Activated naive CD8-positive, alpha-beta T cell treated with anti-CD3 and anti-CD28 coated beads for 36 hours (primary cell): ENCODE results near the gene GPR39. TPM values are rescaled to one million over a fixed set of nuclear protein-coding genes. Genes with fewer than 3 reads are reported as not detected.

Experiments
- DNase-seq: peaks from one replicate; pipeline ENCODE4 v3.0.0; 2021
- H3K27ac Mint-ChIP-seq: one replicate; pipeline ENCODE4 v1.8.0; 2022; ENCODE audit warnings: mild to moderate bottlenecking, moderate library complexity, mixed read lengths
- H3K27me3 Mint-ChIP-seq: one replicate; pipeline ENCODE4 v1.8.0; 2022; ENCODE audit warnings: mild to moderate bottlenecking, mixed read lengths
- H3K36me3 Mint-ChIP-seq: one replicate; pipeline ENCODE4 v1.8.0; 2021; ENCODE audit warnings: mild to moderate bottlenecking, mixed read lengths
- H3K4me1 Mint-ChIP-seq: one replicate; pipeline ENCODE4 v1.8.0; 2021; ENCODE audit warnings: mixed read lengths
- H3K4me3 Mint-ChIP-seq: one replicate; pipeline ENCODE4 v1.8.0; 2022; ENCODE audit warnings: mild to moderate bottlenecking, moderate library complexity, mixed read lengths
- H3K9me3 Mint-ChIP-seq: one replicate; pipeline ENCODE4 v1.8.0; 2022; ENCODE audit warnings: mixed read lengths
- total RNA-seq, 2 experiments: library from RNA; stranded (reverse); gene quantifications; one replicate each; pipeline ENCODE4 v1.2.3, GENCODE V29; 2021

The GPR39 gene
- total RNA-seq, 2 experiments from 2014 or later, result not detected

- H3K4me3 Mint-ChIP-seq, result no peak overlapping the region
- DNase-seq, result no peak
- H3K27ac Mint-ChIP-seq, result no peak overlapping the region
- no peaks in the 10 kb centered on the region for H3K36me3 Mint-ChIP-seq
- H3K4me1 Mint-ChIP-seq, result no peaks in the 10 kb centered on the region
- no peaks in the 10 kb centered on the region for H3K9me3 Mint-ChIP-seq
- peaks cover 19% of the 10 kb centered on the region for H3K27me3 Mint-ChIP-seq
These were observed 4.5 kb downstream of the GPR39 start for GRCh38 chr2:132420816-132421805.

- no peak overlapping the region for H3K4me3 Mint-ChIP-seq
- H3K36me3 Mint-ChIP-seq, result no peaks in the 10 kb centered on the region
- H3K27me3 Mint-ChIP-seq, result peaks cover 9% of the 10 kb centered on the region
- H3K4me1 Mint-ChIP-seq, result no peaks in the 10 kb centered on the region
- H3K9me3 Mint-ChIP-seq, result no peaks in the 10 kb centered on the region
- DNase-seq, result no peak
- H3K27ac Mint-ChIP-seq, result no peak overlapping the region
These were observed 6.1 kb downstream of the GPR39 start for GRCh38 chr2:132422736-132423135.

- DNase-seq, result no peak
- Mint-ChIP-seq H3K9me3 (no peaks in the 10 kb centered on the region), H3K27me3 (peaks cover 3% of the 10 kb centered on the region), H3K4me3 (no peak overlapping the region), H3K4me1 (no peaks in the 10 kb centered on the region), H3K27ac (no peak overlapping the region), H3K36me3 (no peaks in the 10 kb centered on the region)
These were observed 8.0 kb downstream of the GPR39 start for GRCh38 chr2:132424526-132425121.

GRCh38 chr2:132426033-132426432 is 9.4 kb downstream of the GPR39 start:
- Mint-ChIP-seq H3K4me3 (no peak overlapping the region), H3K36me3 (no peaks in the 10 kb centered on the region), H3K27me3 (peaks cover 3% of the 10 kb centered on the region), H3K4me1 (no peaks in the 10 kb centered on the region), H3K9me3 (no peaks in the 10 kb centered on the region), H3K27ac (no peak overlapping the region)
- no peak for DNase-seq

GRCh38 chr2:132426656-132427055 is 10.1 kb downstream of the GPR39 start:
- Mint-ChIP-seq H3K4me1 (no peaks in the 10 kb centered on the region), H3K9me3 (no peaks in the 10 kb centered on the region), H3K27me3 (peaks cover under 1% of the 10 kb centered on the region), H3K36me3 (no peaks in the 10 kb centered on the region), H3K4me3 (no peak overlapping the region), H3K27ac (no peak overlapping the region)
- DNase-seq, result no peak

GRCh38 chr2:132429351-132429750 is 12.7 kb downstream of the GPR39 start:
- no peak for DNase-seq
- H3K4me1 Mint-ChIP-seq, result no peaks in the 10 kb centered on the region
- no peak overlapping the region for H3K4me3 Mint-ChIP-seq
- no peaks in the 10 kb centered on the region for H3K27me3 Mint-ChIP-seq
- no peaks in the 10 kb centered on the region for H3K36me3 Mint-ChIP-seq
- no peak overlapping the region for H3K27ac Mint-ChIP-seq
- H3K9me3 Mint-ChIP-seq, result no peaks in the 10 kb centered on the region

- Mint-ChIP-seq H3K27me3 (no peaks in the 10 kb centered on the region), H3K4me3 (no peak overlapping the region), H3K4me1 (no peaks in the 10 kb centered on the region), H3K36me3 (no peaks in the 10 kb centered on the region), H3K9me3 (no peaks in the 10 kb centered on the region), H3K27ac (no peak overlapping the region)
- no peak for DNase-seq
These were observed 13.5 kb downstream of the GPR39 start for GRCh38 chr2:132429941-132430573.

- Mint-ChIP-seq H3K4me1 (no peaks in the 10 kb centered on the region), H3K9me3 (no peaks in the 10 kb centered on the region), H3K36me3 (no peaks in the 10 kb centered on the region)
These were observed 14.3 kb downstream of the GPR39 start for GRCh38 chr2:132430895-132431294.

GRCh38 chr2:132437852-132438669 is 21.5 kb downstream of the GPR39 start:
- Mint-ChIP-seq H3K4me3 (no peak overlapping the region), H3K36me3 (no peaks in the 10 kb centered on the region), H3K9me3 (no peaks in the 10 kb centered on the region), H3K27me3 (peaks cover 7% of the 10 kb centered on the region), H3K27ac (no peak overlapping the region), H3K4me1 (no peaks in the 10 kb centered on the region)
- no peak for DNase-seq

More at GRCh38 chr2:132430895-132431294, 14.3 kb downstream of the GPR39 start:
- Mint-ChIP-seq H3K27ac (no peak overlapping the region), H3K4me3 (no peak overlapping the region), H3K27me3 (no peaks in the 10 kb centered on the region)
- DNase-seq, result no peak

- Mint-ChIP-seq H3K4me1 (no peaks in the 10 kb centered on the region), H3K9me3 (no peaks in the 10 kb centered on the region), H3K4me3 (no peak overlapping the region), H3K27ac (no peak overlapping the region), H3K27me3 (peaks cover 7% of the 10 kb centered on the region), H3K36me3 (no peaks in the 10 kb centered on the region)
- no peak for DNase-seq
These were observed 22.1 kb downstream of the GPR39 start for GRCh38 chr2:132438691-132439090.

GRCh38 chr2:132439703-132440398 is 23.2 kb downstream of the GPR39 start:
- Mint-ChIP-seq H3K27me3 (peaks cover 7% of the 10 kb centered on the region), H3K9me3 (no peaks in the 10 kb centered on the region), H3K27ac (no peak overlapping the region), H3K4me1 (no peaks in the 10 kb centered on the region), H3K4me3 (no peak overlapping the region), H3K36me3 (no peaks in the 10 kb centered on the region)
- no peak for DNase-seq

- H3K4me1 Mint-ChIP-seq, result no peaks in the 10 kb centered on the region
- peaks cover 11% of the 10 kb centered on the region for H3K27me3 Mint-ChIP-seq
- no peaks in the 10 kb centered on the region for H3K9me3 Mint-ChIP-seq
- H3K4me3 Mint-ChIP-seq, result no peak overlapping the region
- no peak overlapping the region for H3K27ac Mint-ChIP-seq
- no peaks in the 10 kb centered on the region for H3K36me3 Mint-ChIP-seq
- no peak for DNase-seq
These were observed 24.4 kb downstream of the GPR39 start for GRCh38 chr2:132441051-132441450.

GRCh38 chr2:132442278-132442677 is 25.7 kb downstream of the GPR39 start:
- no peak for DNase-seq
- Mint-ChIP-seq H3K4me1 (no peaks in the 10 kb centered on the region), H3K27me3 (peaks cover 11% of the 10 kb centered on the region)

GRCh38 chr2:132443106-132443505 is 26.5 kb downstream of the GPR39 start:
- Mint-ChIP-seq H3K4me1 (no peaks in the 10 kb centered on the region), H3K27ac (no peak overlapping the region), H3K9me3 (no peaks in the 10 kb centered on the region), H3K36me3 (no peaks in the 10 kb centered on the region), H3K4me3 (no peak overlapping the region), H3K27me3 (peaks cover 7% of the 10 kb centered on the region)
- DNase-seq, result no peak

More at GRCh38 chr2:132442278-132442677, 25.7 kb downstream of the GPR39 start:
- Mint-ChIP-seq H3K4me3 (no peak overlapping the region), H3K27ac (no peak overlapping the region), H3K9me3 (no peaks in the 10 kb centered on the region), H3K36me3 (no peaks in the 10 kb centered on the region)
